NCI-H510A (cell line): ENCODE results near the gene LY6G6C.

Experiments used
- DNase-seq: peaks from one replicate; lab custom pipeline; 2025; lab: John Stamatoyannopoulos, UW

Gene LY6G6C

DNA sequence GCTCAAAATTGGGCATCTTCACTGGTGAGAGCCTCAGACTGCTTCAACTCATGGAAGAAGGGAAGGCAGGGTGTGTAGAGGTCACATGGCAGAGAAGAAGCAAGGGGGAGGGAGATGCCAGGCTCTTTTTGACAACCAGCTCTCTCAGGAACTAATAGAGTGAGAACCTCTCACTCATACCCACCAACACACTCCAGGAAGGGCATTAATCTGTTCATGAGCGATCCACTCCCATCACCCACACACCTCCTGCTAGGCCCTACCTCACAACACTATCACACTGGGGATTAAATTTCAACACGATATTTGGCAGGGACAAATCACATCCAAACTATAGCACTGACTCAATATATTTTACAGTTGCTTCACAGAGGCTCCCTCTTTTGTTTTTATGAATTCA, 20.3 kb upstream of the LY6G6C start:
- DNase-seq: no peak

DNA sequence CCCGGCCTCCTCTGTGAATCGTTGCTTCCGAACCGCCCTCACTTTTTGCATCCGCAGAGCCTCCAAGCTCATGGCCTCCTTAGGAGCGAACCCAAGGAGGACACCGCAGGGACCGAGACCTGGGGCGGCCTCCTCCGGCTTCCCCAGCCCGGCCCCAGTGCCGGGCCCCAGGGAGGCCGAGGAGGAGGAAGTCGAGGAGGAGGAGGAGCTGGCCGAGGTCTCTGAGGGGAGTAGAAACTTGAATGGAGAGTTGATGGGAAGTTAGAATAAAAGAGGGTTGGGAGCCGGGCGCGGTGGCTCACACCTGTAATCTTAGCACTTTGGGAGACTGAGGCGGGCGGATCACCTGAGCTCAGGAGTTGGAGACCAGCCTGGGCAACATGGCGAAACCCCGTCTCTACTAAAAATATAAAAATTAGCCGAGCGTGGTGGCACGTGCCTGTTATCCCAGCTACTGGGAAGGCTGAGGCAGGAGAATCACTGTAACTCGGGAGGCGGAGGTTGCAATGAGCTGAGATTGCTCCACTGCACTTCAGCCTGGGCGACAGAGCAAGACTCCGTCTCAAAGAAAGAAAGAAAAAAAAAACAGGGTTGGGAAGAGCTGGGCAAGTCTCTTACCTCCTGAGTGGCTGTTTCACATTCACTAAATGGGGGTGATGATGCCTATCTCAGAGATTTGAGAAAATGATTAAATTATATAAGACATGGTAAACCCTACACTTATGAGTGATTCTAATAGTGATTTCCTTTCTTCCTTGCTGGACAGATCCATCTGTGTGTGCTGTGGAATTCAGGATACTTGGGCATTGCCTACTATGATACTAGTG, 19.1 kb upstream of the LY6G6C start:
- no peak for DNase-seq

DNA sequence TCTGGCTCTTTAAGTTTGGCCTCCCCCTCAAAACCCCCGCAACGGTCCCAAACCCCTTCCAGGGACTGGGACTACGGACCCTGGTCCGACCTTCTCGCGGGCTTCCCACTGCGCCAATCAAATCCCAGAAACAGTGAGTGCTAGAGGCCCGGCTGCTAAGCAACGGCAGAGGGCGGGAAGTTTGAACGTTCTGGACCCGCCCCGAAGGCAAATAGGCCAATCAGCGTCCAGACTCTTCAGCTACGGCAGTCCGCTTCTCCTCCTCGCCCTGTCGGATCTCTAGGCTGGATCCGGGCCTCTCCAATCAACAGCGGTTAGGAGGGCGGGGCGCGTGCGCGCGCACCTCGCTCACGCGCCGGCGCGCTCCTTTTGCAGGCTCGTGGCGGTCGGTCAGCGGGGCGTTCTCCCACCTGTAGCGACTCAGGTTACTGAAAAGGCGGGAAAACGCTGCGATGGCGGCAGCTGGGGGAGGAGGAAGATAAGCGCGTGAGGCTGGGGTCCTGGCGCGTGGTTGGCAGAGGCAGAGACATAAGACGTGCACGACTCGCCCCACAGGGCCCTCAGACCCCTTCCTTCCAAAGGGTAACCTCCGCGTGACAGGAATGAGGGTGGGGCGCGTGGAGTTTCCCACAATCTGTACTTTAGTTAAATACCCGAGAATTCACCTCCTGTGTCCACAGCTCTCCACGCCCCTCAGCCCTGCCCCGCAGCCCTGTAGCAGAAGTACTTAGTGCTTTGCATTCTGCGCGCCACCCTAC, 18.3 kb upstream of the LY6G6C start, which contains the start of gene MSH5:
TSS of gene MSH5 (plus strand) at position 367 of the 758 bp plus-strand sequence. CDS start 462 bp downstream, outside the sequence.
- peak; percentile 99 for DNase-seq

DNA sequence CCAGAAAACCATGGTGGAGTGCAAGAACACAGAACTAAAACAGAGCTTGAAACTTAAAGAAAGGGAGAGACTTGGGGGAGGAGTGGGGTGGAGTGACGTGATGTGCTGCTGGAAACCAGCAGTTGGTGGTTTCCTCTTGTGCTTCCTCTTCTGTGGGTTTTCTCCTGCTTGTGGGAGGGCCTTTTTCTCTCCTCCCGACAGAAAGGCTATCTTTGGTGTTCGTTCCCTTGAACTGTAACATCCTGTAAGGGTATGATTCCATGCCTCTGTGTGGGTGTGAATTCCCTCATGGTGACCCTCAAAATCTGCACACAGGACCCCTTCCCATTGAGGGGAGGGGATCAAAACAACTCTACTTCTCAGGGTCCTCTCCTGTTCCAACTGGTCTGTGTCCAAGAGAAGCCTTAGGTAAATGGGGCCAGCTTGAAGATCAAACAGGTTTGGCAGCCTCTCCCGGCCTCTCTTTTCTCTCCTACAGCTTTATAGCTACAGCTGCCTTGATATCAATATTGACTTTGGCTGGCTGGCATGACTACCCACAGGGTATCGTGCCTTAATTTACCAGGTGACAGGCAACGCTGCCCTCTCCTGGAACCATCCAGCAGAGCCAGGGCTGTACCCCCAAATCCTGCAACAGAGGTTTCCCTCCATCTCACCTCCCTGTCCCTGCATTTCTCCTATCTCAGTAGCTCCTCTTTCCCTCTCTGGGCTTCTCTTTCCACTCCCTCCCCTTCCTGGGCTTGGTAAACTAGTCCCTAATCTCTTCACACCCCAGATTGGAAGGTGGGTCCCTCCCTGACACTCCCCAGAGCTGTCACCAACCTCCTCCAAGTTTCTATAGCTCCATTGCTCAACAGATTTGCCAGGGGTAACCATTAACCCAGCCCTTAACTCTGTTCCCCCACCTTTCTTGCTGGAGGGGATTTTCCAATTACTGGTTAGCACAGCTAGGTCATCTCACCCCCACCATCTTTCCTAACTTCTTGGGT, 16.7 kb upstream of the LY6G6C start:
- DNase-seq: peak; percentile 95

DNA sequence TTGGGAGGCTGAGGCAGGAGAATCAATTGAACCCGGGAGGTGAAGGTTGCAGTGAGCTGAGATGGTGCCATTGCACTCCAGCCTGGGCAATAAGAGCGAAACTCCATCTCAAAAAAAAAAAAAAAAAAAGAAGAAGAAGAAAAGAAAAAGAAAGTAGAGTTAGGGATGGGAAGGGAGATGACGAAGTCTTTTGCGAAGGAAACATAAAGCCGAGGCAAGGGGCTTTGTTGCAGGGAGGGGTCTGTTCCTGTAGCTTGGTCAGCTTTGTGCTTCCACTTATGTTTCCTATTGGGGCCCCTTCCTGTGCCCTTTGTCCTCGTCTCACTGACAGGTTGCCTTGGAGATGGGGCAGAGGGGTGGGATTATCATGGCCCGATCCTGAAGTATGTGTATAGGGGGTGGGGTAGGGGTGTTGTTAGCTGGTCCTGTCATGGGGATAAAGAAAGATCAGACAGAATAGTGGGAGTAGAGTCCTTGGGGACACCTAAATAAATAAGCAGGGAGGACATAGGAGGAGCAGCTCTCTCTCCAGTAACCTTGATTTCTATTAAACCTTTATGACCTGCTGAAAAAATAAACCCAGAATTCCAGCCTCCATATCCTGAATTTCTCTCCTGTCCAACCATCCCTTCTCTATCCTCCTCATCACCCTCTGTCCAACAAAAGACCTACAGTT, 15.9 kb upstream of the LY6G6C start:
- DNase-seq: peak; percentile 72

DNA sequence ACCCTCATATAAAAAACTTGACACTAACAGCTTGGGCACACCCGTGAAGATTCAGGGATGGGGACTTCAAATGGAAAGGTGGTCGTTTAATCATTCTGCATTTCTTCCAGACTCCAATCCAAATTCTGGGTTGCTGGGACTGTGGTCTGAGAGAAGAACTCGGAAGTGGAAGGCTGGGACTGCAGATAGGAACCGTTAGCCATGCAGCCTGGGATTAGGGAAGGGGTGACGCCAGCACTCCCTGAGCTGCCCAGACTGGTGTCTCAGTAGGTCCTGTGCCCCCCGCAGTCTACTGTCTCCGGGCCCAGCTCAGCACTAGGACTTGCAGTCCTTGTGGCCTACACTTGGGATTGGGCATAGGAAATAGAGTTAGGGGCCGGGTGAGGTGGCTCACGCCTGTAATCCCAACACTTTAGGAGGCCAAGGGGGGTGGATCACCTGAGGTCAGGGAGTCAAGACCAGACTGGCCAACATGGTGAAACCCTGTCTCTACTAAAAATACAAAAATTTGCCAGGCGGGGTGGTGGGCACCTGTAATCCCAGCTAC, 15.3 kb upstream of the LY6G6C start:
- no peak for DNase-seq

DNA sequence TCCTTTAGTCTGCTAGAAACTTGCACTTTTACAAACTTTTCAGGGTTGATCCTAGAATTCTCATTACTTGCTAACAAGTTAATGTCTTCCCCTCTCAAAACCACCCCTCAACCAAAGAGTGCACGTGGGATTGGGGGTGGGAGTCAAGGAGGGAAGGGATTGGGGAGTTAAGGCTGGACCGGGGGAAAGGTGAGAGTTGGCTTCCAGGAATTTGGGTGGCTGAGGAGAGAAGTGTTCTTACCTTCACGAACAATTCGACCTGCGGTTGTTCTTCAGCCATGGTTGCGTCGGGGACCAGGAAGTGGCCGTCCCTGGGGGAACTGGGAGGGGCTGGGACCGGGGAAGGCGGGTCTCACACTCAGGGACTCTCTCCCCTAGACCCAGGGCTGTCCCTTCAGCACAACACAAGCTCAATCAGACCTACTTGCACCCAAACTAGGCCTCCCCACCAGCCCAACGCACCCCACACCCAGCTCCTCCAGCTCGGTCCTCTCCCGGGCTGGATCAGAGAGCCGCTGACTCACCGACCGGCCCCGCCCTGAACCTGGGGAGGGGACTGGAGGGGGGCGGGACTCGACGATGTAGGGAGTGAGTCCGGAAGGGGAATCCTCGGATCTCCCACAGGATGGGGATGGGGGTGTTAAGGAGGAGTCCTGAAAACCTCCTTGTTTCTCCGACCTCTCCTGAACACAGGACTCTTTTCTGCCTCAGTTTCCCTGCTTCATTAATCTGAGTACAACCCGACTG, 14.6 kb upstream of the LY6G6C start, which contains the start of gene CLIC1:
TSS of gene CLIC1 (minus strand) at position 510 of the 747 bp plus-strand sequence. CDS start at position 280, 230 bp downstream.
- DNase-seq: peak; percentile 86

DNA sequence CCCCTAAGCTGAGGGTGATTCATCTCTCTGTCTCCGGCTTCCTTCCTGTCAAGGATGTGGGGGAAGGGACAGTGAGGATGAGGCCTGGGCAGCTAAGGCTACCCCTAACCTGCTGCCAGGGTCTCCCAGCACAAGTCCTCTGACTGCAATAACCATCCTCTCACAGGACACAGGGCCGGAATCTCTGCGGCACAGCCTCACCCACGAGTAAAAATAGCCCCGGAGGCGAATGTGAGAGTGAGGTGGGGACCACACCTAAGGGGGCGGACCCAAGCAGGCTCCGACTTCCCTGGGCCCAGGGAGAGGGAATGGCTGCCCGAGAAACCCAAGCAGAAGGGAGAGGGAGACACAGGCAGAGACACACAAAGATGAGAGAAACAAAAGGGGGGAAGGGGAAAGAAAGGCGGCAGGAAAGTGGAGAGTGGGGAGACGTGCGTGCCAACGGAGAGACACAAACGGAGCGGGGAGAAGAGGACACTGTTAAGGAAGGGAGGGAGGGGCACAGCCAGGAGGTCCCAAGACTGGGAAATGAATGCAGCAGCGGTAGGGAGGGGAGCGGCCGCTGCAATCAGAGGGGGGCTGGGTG, 13.4 kb upstream of the LY6G6C start:
- no peak for DNase-seq

DNA sequence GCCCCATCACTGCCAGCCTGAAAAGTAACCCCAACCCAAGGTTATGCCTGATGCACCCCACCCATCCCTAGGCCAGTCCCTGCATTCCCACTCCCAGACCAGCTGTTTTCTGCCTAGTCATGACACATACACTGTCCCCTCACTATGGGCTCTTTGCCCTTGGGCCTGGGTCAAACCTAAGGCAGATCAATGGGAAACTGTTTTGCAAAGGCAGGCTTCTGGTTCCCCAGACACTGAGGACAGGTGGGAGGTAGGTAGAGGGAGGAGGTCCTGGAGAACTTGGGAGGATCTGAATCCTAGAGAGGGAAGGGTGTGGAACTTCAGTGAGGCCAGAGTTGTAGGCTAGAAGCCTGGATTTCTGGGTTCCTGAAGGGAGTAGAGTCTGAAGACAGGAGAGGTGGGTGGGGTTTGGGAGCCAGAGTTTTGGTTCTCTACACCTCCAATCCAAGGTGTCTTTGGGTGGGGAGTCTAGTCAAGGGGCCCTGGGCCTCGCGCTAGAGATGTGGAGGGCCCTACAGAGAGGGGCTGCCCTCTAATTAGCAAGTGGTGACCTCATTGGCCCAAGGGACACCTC, 12.8 kb upstream of the LY6G6C start:
- no peak for DNase-seq

DNA sequence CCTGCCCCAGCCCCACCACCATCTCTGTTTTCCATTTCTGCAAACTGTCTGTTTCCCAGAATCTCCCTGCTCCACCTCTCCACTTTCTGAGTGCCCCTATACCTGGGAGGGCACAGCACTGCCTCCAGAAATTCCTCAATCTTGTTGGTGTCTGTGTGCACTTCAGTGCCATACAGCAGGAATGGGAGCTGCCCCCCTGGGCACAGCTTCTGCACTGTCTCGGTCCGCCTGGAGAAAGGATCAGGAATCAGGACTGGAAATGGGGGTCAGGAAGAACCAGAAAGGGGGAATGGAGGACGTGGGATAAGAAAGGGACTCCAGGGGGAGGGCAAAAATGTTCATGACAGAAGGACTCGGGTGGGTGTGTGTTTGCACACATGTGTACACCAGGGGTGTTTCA, 12.2 kb upstream of the LY6G6C start:
- no peak for DNase-seq

DNA sequence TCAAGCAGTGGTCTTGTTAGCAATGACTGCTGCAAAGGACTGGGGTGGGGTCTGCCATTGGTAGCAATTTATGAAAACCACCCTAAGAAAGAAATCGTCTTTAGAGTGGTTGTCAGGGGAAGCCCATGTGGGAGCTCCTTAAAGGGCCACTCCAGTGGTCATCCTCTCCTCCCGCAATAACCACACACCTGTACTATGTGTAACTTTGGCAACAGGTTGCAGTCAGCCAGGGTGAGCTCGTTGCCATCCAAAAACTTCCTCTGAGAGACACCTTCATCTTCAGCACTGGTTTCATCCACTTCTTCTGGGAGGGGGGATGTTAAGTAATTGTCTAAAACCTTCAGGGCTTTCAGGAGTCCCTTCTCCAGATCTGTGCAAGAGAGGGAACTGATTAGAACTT, 10.5 kb upstream of the LY6G6C start:
- DNase-seq: no peak

DNA sequence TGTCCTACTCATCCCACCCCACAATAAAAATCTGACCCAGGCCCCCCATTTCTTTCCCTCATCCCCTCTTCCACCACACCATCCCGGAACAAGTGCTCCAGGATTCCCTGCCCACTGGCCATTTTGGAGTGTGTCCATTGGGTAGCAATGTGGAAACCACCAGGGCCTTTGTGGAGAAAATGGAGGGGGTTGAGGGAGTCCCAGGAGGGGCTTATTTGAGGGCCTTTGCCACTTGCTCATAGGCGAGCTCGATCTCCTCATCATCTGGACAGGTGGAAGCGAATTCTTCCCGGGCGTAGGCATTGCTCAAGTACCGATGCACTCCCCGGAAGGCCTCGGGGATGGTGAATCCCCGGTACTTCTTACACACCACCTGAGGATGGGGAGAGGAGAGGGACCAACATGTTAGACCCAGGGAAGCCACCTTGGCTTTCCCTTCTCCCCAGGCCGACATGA, 9.1 kb upstream of the LY6G6C start:
- no peak for DNase-seq

DNA sequence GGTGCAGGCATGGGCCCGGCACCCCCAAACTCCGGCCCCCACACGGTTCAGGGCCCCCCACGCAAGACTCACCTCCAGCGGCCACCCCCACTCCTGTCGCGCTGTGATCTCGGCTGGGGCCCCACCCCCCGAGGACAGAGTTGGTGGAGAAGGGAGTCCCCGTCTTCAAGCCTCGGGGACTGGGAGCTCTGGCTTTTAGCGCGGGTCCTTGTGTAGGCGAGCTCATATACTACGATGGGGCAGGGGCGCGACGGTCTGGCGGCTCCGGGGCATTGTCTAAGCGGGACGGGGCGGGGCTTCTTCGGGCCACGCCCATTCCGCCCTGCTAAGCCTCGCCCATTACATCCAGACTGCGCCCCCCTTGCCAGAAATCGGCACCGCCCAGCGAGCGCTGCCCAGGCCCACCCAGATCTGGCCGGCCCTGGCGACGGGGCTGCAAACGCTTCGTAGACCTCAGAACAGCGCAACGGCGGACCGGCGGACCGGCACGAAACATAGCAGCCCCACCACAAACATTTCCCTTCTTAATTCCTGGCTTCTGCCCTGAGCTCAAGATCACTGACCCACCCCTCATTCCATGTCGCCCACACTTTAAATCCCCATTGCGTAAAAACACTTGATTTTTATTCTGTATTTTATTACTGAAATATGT, 8.6 kb upstream of the LY6G6C start:
- DNase-seq: no peak

DNA sequence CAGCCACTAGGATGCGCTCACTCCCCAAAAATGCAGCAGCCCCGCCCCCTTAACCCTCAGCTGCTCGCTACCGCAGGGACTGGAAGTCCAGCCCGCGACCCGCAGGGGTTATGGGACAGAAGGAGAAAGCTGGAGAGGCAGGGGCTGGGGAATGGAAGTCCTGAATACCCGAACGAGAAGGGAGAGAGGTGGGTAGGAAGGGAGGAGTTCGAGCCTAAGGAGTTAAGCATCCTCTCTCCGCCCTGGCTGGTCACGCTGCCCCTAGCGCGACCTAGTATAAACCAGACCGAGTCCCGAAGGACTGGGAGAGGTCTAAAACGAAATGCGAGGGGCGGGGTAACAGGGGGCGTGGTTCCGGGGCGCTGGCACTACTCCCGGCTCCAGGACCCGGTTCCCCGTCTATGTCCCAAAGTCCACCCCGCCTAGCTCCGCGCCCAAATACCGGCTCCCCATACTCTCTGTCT, 8.0 kb upstream of the LY6G6C start:
- DNase-seq: no peak

DNA sequence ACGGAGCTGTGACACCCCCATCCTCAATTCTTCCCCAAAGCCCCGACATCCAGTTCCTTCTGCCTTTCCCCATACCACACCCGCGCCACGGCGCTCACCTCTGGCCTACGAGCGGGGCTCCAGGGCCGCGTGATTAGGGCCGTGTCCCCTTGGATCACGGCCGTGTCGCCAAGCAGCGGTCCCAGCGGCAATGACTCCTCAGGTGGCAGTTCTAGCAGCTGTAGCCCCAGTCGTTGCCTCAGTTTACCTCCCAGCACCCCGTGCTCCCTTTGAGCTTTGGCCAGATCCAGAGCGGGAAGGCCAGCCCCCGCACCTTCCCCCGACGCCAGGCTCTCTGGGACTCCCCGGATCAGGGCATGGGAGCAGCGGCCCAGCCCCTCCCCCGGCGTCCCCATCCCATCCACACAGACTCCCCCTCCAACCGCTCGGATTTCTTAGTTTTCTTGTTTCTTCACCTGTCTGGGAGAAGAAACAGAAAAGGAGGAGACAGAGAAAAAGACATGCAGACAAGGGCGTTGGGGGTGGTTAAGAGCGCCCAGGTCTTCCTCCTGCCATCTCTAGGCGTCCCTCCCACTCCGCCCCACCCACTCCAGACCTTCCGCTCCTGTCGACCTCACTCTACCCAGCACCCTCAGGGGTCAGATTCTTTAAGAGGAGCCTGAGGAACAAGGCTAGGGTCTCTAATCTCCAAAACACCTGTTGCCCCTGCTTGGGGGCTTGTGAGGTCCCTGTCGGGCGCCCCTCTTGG, 7.4 kb upstream of the LY6G6C start, which contains the start of gene DDAH2:
TSS of gene DDAH2 (minus strand) at position 533 of the 748 bp plus-strand sequence. CDS start at position 395, 138 bp downstream.
- DNase-seq: no peak

DNA sequence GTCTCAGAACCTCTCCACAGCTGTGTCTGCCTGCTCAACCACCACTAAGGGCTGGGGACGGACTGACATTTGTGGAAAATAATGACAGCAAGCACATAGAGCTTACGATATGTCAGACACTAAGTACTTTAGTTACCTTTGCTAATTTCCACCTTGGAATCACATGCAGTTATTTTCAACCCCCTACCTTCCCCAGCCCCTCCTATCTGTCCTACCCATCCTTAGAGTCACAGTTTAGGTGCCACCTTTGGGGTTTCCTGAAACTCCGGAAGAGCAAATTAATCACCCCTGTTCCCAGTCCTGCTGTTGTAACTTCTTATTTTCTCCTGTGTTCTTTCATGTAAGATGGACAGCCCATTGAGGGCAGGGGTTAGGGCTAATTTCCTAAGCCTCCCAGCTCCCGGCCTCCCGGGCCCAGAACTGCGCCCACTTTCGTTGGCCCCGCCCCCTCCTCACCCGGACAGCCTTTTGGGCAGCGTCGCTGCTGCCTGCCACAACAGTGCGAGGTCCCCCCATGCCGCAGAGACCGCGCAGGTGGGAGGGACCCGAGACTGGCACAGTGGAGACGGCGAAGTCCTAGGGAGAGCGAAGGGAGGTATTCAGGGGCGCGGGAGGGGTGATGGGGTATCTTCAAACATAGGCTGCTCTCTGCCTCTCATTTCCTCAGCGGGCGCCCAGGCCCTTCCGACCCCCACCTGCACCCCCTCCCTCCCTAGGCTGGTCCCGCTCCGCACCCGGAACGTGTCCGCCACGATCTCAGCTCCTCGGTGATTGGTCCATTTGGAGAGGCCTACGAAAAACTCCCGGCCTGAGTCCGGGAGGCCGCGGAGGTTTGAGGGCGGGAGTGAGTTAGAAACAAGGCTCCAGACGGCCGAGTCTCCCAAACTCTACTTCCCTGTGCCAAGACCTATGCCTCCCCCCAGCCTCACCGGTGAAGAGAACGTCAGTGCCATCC, 6.4 kb upstream of the LY6G6C start:
- DNase-seq: no peak
